SK-N-SH (cell line): ENCODE results near the gene CNTN2.

Source experiments
- EZH2phosphoT487 ChIP-seq: fragments of 200-600 bp; sonication (generic); IDR thresholded peaks from 2 replicates; pipeline ENCODE4 v1.6.1; 2017; ENCODE audit warnings: low read depth, mixed run types, mild to moderate bottlenecking, antibody characterized with exemption, moderate library complexity, borderline replicate concordance
- TCF12 ChIP-seq: IDR thresholded peaks from 2 replicates; pipeline ENCODE4 v1.4.0; 2012

DNA sequence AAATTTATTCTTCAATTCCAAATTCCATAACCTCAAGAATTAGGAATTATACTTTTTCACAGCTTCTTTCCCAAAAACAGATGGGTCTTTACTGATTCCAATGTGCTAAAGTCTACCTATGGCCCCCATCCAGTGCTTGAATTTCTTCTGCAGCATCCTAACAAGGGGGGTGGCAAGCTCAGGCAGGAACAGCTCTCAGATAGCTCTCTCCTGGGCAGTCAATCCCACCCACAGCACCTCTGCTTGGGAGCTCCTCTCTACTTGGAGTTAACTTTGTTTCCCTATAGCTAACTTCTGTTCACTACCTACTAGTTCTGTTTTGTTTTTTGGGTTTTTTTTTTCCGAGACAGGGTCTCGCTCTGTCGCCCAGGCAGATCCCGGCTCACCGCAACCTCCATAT is 66.7 kb downstream of the CNTN2 start:
- TF ChIP-seq EZH2phosphoT487 (no peak), TCF12 (no peak)
